HepG2 (cell line): ENCODE data around the gene SLC48A1.

Experiments
- CAMTA2 ChIP-seq: sonication (generic); formaldehyde crosslinking; IDR thresholded peaks from 2 replicates; pipeline ENCODE4 v1.4.0; 2020; ENCODE audit warnings: mild to moderate bottlenecking, missing genetic modification reagents, borderline replicate concordance
- EP300 ChIP-seq, 3 experiments: sonication (generic) in 1 of 3; formaldehyde crosslinking in 1 of 3; IDR thresholded peaks; 2 replicates each; pipeline versions ENCODE4 v1.5.1 to v1.6.1; 2011 to 2020; ENCODE audit warnings: low read depth in 2 of 3, low read length in 2 of 3, borderline replicate concordance in 1 of 3, improper control_type of control experiment in 1 of 3, mild to moderate bottlenecking in 1 of 3, missing genetic modification reagents in 1 of 3, moderate library complexity in 1 of 3
- ERF ChIP-seq: IDR thresholded peaks from 2 replicates; pipeline ENCODE4 v1.6.1; 2018; ENCODE audit warnings: missing biosample characterization, missing genetic modification reagents
- EZH2 ChIP-seq: conservative IDR thresholded peaks from 2 replicates; pipeline ENCODE4 v1.6.1; 2012; ENCODE audit warnings: mild to moderate bottlenecking, low read depth, low read length, moderate library complexity
- MAX ChIP-seq: IDR thresholded peaks from 2 replicates; pipeline ENCODE4 v1.6.1; 2012; ENCODE audit warnings: inconsistent platforms
- MLLT10 ChIP-seq: sonication (generic); formaldehyde crosslinking; IDR thresholded peaks from 2 replicates; pipeline ENCODE4 v1.4.0; 2020; ENCODE audit warnings: missing genetic modification reagents
- MXI1 ChIP-seq: IDR thresholded peaks from 3 replicates; pipeline ENCODE4 v1.6.1; 2012; ENCODE audit warnings: low read depth, low read length, inconsistent platforms, borderline replicate concordance
- NR1H2 ChIP-seq: sonication (generic); formaldehyde crosslinking; IDR thresholded peaks from 2 replicates; pipeline ENCODE4 v1.8.1; 2022; ENCODE audit warnings: low read depth, missing genetic modification reagents, borderline replicate concordance
- RBM39 ChIP-seq: fragments of 200-400 bp; formaldehyde crosslinking; IDR thresholded peaks from one replicate; pipeline ENCODE4 v1.6.1; 2018; ENCODE audit warnings: antibody characterized with exemption, mild to moderate bottlenecking, low read depth, low read length; ENCODE audit not compliant: poor library complexity, severe bottlenecking
- SETDB1 ChIP-seq: sonication (generic); formaldehyde crosslinking; IDR thresholded peaks from 2 replicates; pipeline ENCODE4 v1.5.1; 2020; ENCODE audit warnings: missing genetic modification reagents, mild to moderate bottlenecking, borderline replicate concordance
- ZNF674 ChIP-seq: sonication (generic); formaldehyde crosslinking; IDR thresholded peaks from 2 replicates; pipeline ENCODE4 v1.5.0; 2020; ENCODE audit warnings: low read depth, mild to moderate bottlenecking, missing genetic modification reagents
- ZNF788 ChIP-seq: sonication (generic); formaldehyde crosslinking; IDR thresholded peaks from 2 replicates; pipeline ENCODE4 v1.5.0; 2020; ENCODE audit warnings: mild to moderate bottlenecking, missing genetic modification reagents, borderline replicate concordance
- ZNF841 ChIP-seq: sonication (generic); formaldehyde crosslinking; IDR thresholded peaks from 2 replicates; pipeline ENCODE4 v1.8.1; 2023; ENCODE audit warnings: missing genetic modification reagents, borderline replicate concordance

GRCh38 chr12:47779301-47779942 lies 6.4 kb downstream of the SLC48A1 start:
- no peak for TF ChIP-seq EP300 (IDR thresholded peaks at IDR 0.05; ENCODE audit: low read depth in 2 of 2, low read length in 2 of 2)
- no peak for TF ChIP-seq EP300 (CRISPR knock-in tag; IDR thresholded peaks at IDR 0.05; ENCODE audit: borderline replicate concordance)
- TF ChIP-seq ERF = no peak
- TF ChIP-seq MXI1 = no peak
- TF ChIP-seq RBM39 = no peak
- no peak for TF ChIP-seq EZH2
- no peak for TF ChIP-seq MLLT10 (CRISPR knock-in tag)
- no peak for TF ChIP-seq CAMTA2
- TF ChIP-seq ZNF841 = no peak
- TF ChIP-seq SETDB1 = no peak
- TF ChIP-seq ZNF788 (CRISPR knock-in tag) = peak; percentile 39; the same call in 1 of the 2 replicates
- TF ChIP-seq MAX = no peak
- no peak for TF ChIP-seq ZNF674 (CRISPR knock-in tag)
- no peak for TF ChIP-seq NR1H2 (CRISPR knock-in tag)
